ENCODE measurements around the gene ATP13A3. TPM values are rescaled to one million over a fixed set of nuclear protein-coding genes. Genes with fewer than 3 reads are reported as not detected.
A peak's percentile ranks its signal among the peaks of the same experiment; 100 is the strongest.

The ATP13A3 gene
- polyA plus RNA-seq, 4 donors, result 8.1 to 65.9 (median 13.9) TPM

DNA sequence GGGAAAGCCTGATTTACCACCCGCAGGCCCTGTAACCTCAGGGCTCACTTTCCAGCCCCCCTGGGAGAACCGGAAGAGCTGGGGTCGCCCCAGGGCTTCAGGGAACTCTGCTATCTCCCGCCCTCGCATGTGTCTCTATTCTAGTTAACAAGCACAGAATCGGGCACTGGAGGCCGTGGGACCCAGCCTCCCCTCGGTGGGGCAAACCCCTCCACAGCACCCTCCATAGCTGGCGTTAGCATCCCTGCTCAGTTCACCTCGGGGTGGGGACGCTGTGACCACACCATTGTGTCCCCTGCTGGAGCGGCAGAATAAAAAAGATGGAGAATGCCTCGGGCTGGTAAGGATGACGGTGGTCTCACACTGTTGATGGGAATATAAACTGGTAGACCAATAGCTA is 113.8 kb downstream of the ATP13A3 start:
- H3K27me3 ChIP-seq (ENCODE audit: control insufficient read depth in 3 of 3, insufficient read depth in 3 of 3, low read length in 3 of 3), result peaks cover 0 to 34% (median 2%) of the 10 kb centered on the region in 3 donors
- H3K4me3 ChIP-seq (ENCODE audit: low read depth in 1 of 3, low read length in 3 of 3), result no peak overlapping the region
- FAIRE-seq (no peak), DNase-seq (no peak)
- H3K4me1 ChIP-seq (ENCODE audit: control insufficient read depth in 3 of 3, insufficient read depth in 2 of 3, low read depth in 1 of 3, low read length in 2 of 3), result no peaks in the 10 kb centered on the region
- WGBS, 3 donors, result 87 to 93% (median 93%) methylated on average over 14 of the region's 14 CpGs
- H3K9me3 ChIP-seq (ENCODE audit: control insufficient read depth in 2 of 2, insufficient read depth in 1 of 2, low read depth in 1 of 2, low read length in 1 of 2), result no peaks in the 10 kb centered on the region
- no peak overlapping the region for H3K27ac ChIP-seq (ENCODE audit: low read depth in 1 of 3, low read length in 2 of 3)
- no peaks in the 10 kb centered on the region for H3K36me3 ChIP-seq (ENCODE audit: control insufficient read depth in 3 of 3, insufficient read depth in 2 of 3, low read depth in 1 of 3, low read length in 3 of 3)

DNA sequence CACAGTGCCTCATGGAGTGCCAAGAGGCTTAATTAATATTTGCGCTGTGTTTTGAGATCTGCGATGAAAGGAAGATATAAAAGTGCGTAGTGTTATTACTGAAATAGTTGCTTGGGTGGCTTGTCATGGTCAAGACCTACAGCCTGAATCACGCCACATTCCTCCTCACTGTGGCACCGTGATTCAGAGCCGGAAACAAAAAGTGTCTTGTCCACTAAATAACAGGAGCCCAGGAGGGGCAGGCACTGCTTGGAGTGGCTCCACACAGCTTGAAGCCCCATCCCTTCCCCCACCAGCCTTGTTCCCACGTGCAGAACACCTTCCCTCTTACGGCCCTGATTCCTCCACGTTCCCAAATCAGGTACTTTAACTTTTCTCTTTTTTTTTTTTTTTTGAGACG is 116.0 kb downstream of the ATP13A3 start:
- 81 to 90% (median 83%) methylated on average over 9 to 10 of the region's 10 CpGs for WGBS, 3 donors
- no peaks in the 10 kb centered on the region for H3K4me1 ChIP-seq (ENCODE audit: control insufficient read depth in 3 of 3, insufficient read depth in 2 of 3, low read depth in 1 of 3, low read length in 2 of 3)
- no peak overlapping the region for H3K4me3 ChIP-seq (ENCODE audit: low read depth in 1 of 3, low read length in 3 of 3)
- DNase-seq (no peak), FAIRE-seq (no peak)
- H3K27ac ChIP-seq (ENCODE audit: low read depth in 1 of 3, low read length in 2 of 3), result no peak overlapping the region
- H3K9me3 ChIP-seq (ENCODE audit: control insufficient read depth in 2 of 2, insufficient read depth in 1 of 2, low read depth in 1 of 2, low read length in 1 of 2), result no peaks in the 10 kb centered on the region
- H3K27me3 ChIP-seq (ENCODE audit: control insufficient read depth in 3 of 3, insufficient read depth in 3 of 3, low read length in 3 of 3), result peaks cover 0 to 25% (median 2%) of the 10 kb centered on the region in 3 donors
- no peaks in the 10 kb centered on the region for H3K36me3 ChIP-seq (ENCODE audit: control insufficient read depth in 3 of 3, insufficient read depth in 2 of 3, low read depth in 1 of 3, low read length in 3 of 3)

DNA sequence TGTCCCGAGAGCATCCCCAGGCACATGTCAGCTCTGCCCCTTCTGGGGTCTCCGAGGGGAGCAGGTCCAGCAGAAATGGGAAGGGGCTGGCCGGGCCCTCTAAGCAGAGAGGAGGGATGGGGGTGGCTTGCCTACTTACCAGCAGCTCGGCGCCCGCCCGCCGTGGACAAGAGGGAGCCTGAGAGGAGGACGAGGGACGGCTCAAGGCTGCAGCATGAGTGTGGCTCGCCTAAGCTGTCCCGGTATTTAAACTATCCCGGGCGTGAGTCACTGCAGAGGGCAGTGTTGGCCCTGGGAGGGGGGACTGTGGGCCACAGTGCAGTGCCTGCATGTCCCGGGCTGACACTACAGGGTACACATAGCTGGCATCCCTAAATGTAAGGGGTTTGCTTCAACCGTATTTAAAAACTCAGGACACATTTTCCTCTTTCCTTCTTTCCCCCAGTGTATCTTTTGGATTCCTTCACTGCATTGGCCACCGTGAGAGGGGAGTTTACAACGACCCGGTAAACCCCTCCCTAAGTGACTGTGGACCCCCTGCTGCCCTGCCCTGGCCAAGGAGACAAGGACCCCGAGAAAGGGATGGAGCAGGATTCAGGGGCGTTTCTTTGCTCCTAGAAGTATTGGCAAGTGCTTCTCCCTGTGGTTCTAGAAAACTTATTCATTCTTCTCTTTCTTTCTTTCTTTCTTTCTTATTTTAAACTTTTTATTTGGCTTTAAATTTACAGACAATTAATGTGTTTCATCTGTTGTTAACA is 117.1 kb downstream of the ATP13A3 start, which contains the start of gene LRRC15:
Gene LRRC15 (minus strand): TSS at position 222 of the 758 bp plus-strand sequence. CDS start 8,700 bp downstream, outside the sequence.
- H3K36me3 ChIP-seq (ENCODE audit: control insufficient read depth in 3 of 3, insufficient read depth in 2 of 3, low read depth in 1 of 3, low read length in 3 of 3), result no peaks in the 10 kb centered on the region
- DNase-seq (peak in 1 of 2 donors; percentile 14), FAIRE-seq (no peak)
- H3K27ac ChIP-seq (ENCODE audit: low read depth in 1 of 3, low read length in 2 of 3), result no peak within 1 kb of the TSS
- H3K9me3 ChIP-seq (ENCODE audit: control insufficient read depth in 2 of 2, insufficient read depth in 1 of 2, low read depth in 1 of 2, low read length in 1 of 2), result no peaks in the 10 kb centered on the region
- H3K27me3 ChIP-seq (ENCODE audit: control insufficient read depth in 3 of 3, insufficient read depth in 3 of 3, low read length in 3 of 3), result peaks cover 0 to 25% (median 2%) of the 10 kb centered on the region in 3 donors
- H3K4me1 ChIP-seq (ENCODE audit: control insufficient read depth in 3 of 3, insufficient read depth in 2 of 3, low read depth in 1 of 3, low read length in 2 of 3), result peaks cover 0 to 3% (median 0%) of the 10 kb centered on the region in 3 donors
- 12 to 25% (median 17%) methylated on average over 21 of the region's 21 CpGs for WGBS, 3 donors
- H3K4me3 ChIP-seq (ENCODE audit: low read depth in 1 of 3, low read length in 3 of 3), result no peak within 1 kb of the TSS

DNA sequence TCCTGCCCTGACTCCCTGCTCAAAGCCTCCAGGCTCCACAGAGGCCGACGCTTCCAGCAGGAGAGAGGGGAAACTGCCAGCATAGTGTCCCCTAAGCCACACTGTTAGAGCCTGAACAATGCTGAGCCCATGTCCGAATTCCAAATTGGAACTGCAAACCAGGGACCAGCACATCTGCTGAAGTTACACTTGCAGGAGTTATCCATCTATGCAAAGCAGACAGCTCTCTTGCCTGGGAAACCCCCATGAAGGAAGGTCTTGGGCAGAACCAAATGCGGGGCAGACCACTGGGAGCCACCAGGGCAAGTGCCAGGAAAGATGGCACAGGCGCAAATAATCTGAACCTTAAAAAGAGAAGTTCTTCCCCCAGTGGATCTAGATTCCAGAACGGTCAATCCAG is 117.9 kb downstream of the ATP13A3 start:
- Histone ChIP-seq H3K36me3 (ENCODE audit: control insufficient read depth in 3 of 3, insufficient read depth in 2 of 3, low read depth in 1 of 3, low read length in 3 of 3) (no peaks in the 10 kb centered on the region), H3K27me3 (ENCODE audit: control insufficient read depth in 3 of 3, insufficient read depth in 3 of 3, low read length in 3 of 3) (peaks cover 0 to 25% (median 2%) of the 10 kb centered on the region in 3 donors), H3K27ac (ENCODE audit: low read depth in 1 of 3, low read length in 2 of 3) (no peak overlapping the region), H3K4me3 (ENCODE audit: low read depth in 1 of 3, low read length in 3 of 3) (no peak overlapping the region), H3K4me1 (ENCODE audit: control insufficient read depth in 3 of 3, insufficient read depth in 2 of 3, low read depth in 1 of 3, low read length in 2 of 3) (peaks cover 0 to 3% (median 0%) of the 10 kb centered on the region in 3 donors), H3K9me3 (ENCODE audit: control insufficient read depth in 2 of 2, insufficient read depth in 1 of 2, low read depth in 1 of 2, low read length in 1 of 2) (no peaks in the 10 kb centered on the region)
- DNase-seq, result no peak
- no peak for FAIRE-seq
- WGBS, 3 donors, result 44 to 80% (median 68%) methylated on average over 6 of the region's 6 CpGs

DNA sequence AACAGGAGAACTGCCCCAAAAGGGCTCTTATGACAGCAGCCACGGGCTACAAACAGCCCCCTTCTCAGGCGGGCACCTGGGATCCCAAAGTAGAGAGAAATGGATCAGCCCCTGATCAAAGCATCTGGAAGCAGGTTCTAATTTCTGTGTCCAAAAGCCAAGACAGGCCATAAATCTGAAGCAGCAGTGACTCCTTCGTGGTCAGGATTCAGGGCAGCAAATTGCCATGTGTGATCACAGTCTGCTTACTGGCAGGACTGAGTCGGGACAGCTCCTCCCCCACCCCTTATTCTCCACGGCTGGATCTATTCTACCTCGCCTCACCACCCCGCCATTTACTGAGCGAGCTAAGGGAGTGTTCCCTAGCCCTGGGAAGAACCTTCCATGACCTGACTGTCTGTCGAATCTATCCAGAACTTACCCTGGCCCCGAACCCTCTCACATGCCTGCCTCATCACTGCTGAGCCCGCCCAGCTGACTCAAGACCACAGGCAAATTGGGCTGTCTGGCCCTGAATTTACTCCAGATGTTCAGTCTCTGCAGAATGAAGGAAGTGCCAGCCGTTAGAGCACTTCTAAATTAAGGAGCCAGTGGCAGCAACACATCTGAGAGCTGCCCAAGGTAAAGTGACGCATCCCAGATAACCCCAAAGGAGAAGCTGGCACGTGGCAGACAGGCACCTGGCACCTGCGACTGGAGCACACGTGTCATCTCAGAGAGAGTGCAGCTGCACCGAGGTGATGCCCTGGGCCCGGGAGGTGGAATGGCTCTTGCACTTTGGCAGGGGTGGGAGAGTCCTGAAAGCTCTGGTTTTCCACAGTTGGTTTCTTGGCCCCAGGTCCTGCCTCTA is 118.6 kb downstream of the ATP13A3 start:
- Histone ChIP-seq H3K36me3 (ENCODE audit: control insufficient read depth in 3 of 3, insufficient read depth in 2 of 3, low read depth in 1 of 3, low read length in 3 of 3) (no peaks in the 10 kb centered on the region), H3K27me3 (ENCODE audit: control insufficient read depth in 3 of 3, insufficient read depth in 3 of 3, low read length in 3 of 3) (peaks cover 0 to 25% (median 2%) of the 10 kb centered on the region in 3 donors), H3K27ac (ENCODE audit: low read depth in 1 of 3, low read length in 2 of 3) (no peak overlapping the region), H3K4me3 (ENCODE audit: low read depth in 1 of 3, low read length in 3 of 3) (no peak overlapping the region), H3K9me3 (ENCODE audit: control insufficient read depth in 2 of 2, insufficient read depth in 1 of 2, low read depth in 1 of 2, low read length in 1 of 2) (no peaks in the 10 kb centered on the region), H3K4me1 (ENCODE audit: control insufficient read depth in 3 of 3, insufficient read depth in 2 of 3, low read depth in 1 of 3, low read length in 2 of 3) (peaks cover 0 to 3% (median 0%) of the 10 kb centered on the region in 3 donors)
- WGBS, 3 donors, result 40 to 53% (median 51%) methylated on average over 18 of the region's 18 CpGs
- DNase-seq (no peak), FAIRE-seq (no peak)

DNA sequence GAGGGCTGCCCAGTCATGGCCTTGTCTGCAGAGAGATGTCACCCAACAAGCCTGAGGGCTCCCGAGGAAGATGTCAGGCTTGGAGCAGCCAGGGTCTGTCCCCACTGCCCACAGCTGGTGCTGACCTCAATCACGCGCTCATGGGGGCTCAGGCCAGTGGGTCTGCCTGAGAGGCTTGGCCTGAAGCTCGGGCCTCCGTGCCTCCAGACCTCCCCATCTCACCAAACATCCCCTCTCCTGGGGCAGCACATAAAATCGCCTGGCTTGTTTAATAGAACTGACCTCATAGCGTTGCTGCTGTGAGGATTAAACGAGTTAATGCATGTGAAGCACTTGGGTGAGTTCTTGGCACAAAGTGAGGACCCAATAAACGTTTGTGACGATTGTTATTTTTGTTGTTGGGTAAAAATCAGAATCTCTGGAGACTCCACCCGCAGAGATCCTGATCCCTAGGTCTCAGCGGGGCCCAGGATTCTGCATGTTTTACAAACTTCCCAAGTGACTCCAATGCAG is 120.8 kb downstream of the ATP13A3 start:
- Histone ChIP-seq H3K36me3 (ENCODE audit: control insufficient read depth in 3 of 3, insufficient read depth in 2 of 3, low read depth in 1 of 3, low read length in 3 of 3) (no peaks in the 10 kb centered on the region), H3K27ac (ENCODE audit: low read depth in 1 of 3, low read length in 2 of 3) (no peak overlapping the region), H3K27me3 (ENCODE audit: control insufficient read depth in 3 of 3, insufficient read depth in 3 of 3, low read length in 3 of 3) (peaks cover 0 to 25% (median 2%) of the 10 kb centered on the region in 3 donors), H3K4me1 (ENCODE audit: control insufficient read depth in 3 of 3, insufficient read depth in 2 of 3, low read depth in 1 of 3, low read length in 2 of 3) (peaks cover 0 to 3% (median 0%) of the 10 kb centered on the region in 3 donors), H3K4me3 (ENCODE audit: low read depth in 1 of 3, low read length in 3 of 3) (no peak overlapping the region), H3K9me3 (ENCODE audit: control insufficient read depth in 2 of 2, insufficient read depth in 1 of 2, low read depth in 1 of 2, low read length in 1 of 2) (no peaks in the 10 kb centered on the region)
- DNase-seq, result no peak
- WGBS, 3 donors, result 79 to 85% (median 80%) methylated on average over 12 of the region's 12 CpGs
- no peak for FAIRE-seq

DNA sequence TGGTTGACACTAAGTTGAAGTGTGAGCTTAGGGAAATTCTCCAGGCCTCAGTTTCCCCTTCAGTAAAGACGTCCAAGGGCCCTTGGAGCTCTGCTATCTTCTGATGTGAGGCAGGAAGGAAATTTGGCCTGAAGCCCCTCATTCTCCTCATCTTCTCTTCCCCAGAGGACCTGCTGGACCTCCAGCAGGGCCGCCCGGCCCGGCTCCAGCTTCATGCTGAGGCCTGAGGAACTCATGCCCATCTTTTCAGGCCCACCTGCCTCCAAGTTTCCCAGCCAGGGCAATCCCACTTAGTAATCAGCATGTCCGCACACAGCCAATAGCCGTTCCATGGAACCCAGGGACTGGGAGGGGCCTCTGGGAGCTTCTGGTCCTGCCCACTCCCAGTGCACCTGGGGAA is 121.3 kb downstream of the ATP13A3 start:
- FAIRE-seq (no peak), DNase-seq (no peak)
- Histone ChIP-seq H3K9me3 (ENCODE audit: control insufficient read depth in 2 of 2, insufficient read depth in 1 of 2, low read depth in 1 of 2, low read length in 1 of 2) (no peaks in the 10 kb centered on the region), H3K27ac (ENCODE audit: low read depth in 1 of 3, low read length in 2 of 3) (no peak overlapping the region), H3K27me3 (ENCODE audit: control insufficient read depth in 3 of 3, insufficient read depth in 3 of 3, low read length in 3 of 3) (peaks cover 0 to 23% (median 2%) of the 10 kb centered on the region in 3 donors), H3K36me3 (ENCODE audit: control insufficient read depth in 3 of 3, insufficient read depth in 2 of 3, low read depth in 1 of 3, low read length in 3 of 3) (no peaks in the 10 kb centered on the region), H3K4me1 (ENCODE audit: control insufficient read depth in 3 of 3, insufficient read depth in 2 of 3, low read depth in 1 of 3, low read length in 2 of 3) (peaks cover 0 to 3% (median 0%) of the 10 kb centered on the region in 3 donors), H3K4me3 (ENCODE audit: low read depth in 1 of 3, low read length in 3 of 3) (no peak overlapping the region)
- WGBS, 3 donors, result 79 to 90% (median 87%) methylated on average over 6 of the region's 6 CpGs
